ENCODE data around the gene STAT4. TPM values are rescaled to one million over a fixed set of nuclear protein-coding genes. Genes with fewer than 3 reads are reported as not detected.

The STAT4 gene
- polyA plus RNA-seq, result 100 to 1,000 TPM in 1 of 3 donors, 10 to 100 TPM in 2; 80.6 to 143 (median 91.7) TPM

GRCh38 chr2:191150600-191151330, at the start of gene STAT4:
STAT4 (minus strand) TSS chr2:191150994; CDS start chr2:191148203, 2,791 bp downstream.
- peak; percentile 90 for DNase-seq
- Mint-ChIP-seq H3K9me3 (no peaks in the 10 kb centered on the region), H3K4me3 (peak within 1 kb of the TSS; percentile 89 to 98 (median 96))

GRCh38 chr2:191199929-191200512, 49.2 kb upstream of the STAT4 start:
- Mint-ChIP-seq H3K27me3 (ENCODE audit: low read depth in 3 of 3) (no peaks in the 10 kb centered on the region), H3K4me3 (no peak overlapping the region), H3K9me3 (no peaks in the 10 kb centered on the region), H3K27ac (peak overlapping the region in 2 of 6 donors; percentile 29 to 59), H3K4me1 (peaks cover 37 to 45% of the 10 kb centered on the region in 2 donors), H3K36me3 (peaks cover 0 to 28% (median 23%) of the 10 kb centered on the region in 3 donors)
- DNase-seq, result no peak

More at GRCh38 chr2:191150600-191151330, at the start of gene STAT4:
- Mint-ChIP-seq H3K27ac (peak within 1 kb of the TSS; percentile 95 to 99 (median 96)), H3K4me1 (peaks cover 79 to 91% of the 10 kb centered on the region in 2 donors), H3K27me3 (ENCODE audit: low read depth in 3 of 3) (peaks cover 12 to 24% (median 23%) of the 10 kb centered on the region in 3 donors), H3K36me3 (peaks cover 18 to 25% (median 20%) of the 10 kb centered on the region in 3 donors)

- H3K4me1 Mint-ChIP-seq, result peaks cover 37 to 46% of the 10 kb centered on the region in 2 donors
- H3K4me3 Mint-ChIP-seq, result no peak overlapping the region
- H3K27me3 Mint-ChIP-seq (ENCODE audit: low read depth in 3 of 3), result peaks cover 0 to 2% (median 0%) of the 10 kb centered on the region in 3 donors
- H3K9me3 Mint-ChIP-seq, result no peaks in the 10 kb centered on the region
- H3K36me3 Mint-ChIP-seq, result peaks cover 0 to 24% (median 24%) of the 10 kb centered on the region in 3 donors
- H3K27ac Mint-ChIP-seq, result no peak overlapping the region
- no peak for DNase-seq
Observed at GRCh38 chr2:191198271-191198670, 47.5 kb upstream of the STAT4 start.

GRCh38 chr2:191197096-191197495, 46.3 kb upstream of the STAT4 start:
- DNase-seq, result no peak
- H3K4me3 Mint-ChIP-seq, result no peak overlapping the region
- H3K36me3 Mint-ChIP-seq, result peaks cover under 1 to 24% (median 19%) of the 10 kb centered on the region in 3 donors
- H3K27ac Mint-ChIP-seq, result peak overlapping the region in 1 of 6 donors; percentile 55
- H3K4me1 Mint-ChIP-seq, result peaks cover 25 to 39% of the 10 kb centered on the region in 2 donors
- H3K9me3 Mint-ChIP-seq, result no peaks in the 10 kb centered on the region
- peaks cover 0 to 2% (median 0%) of the 10 kb centered on the region in 3 donors for H3K27me3 Mint-ChIP-seq (ENCODE audit: low read depth in 3 of 3)

GRCh38 chr2:191195021-191195420, 44.2 kb upstream of the STAT4 start:
- H3K9me3 Mint-ChIP-seq, result peaks cover 0 to 8% (median 2%) of the 10 kb centered on the region in 6 donors
- peaks cover 16 to 32% of the 10 kb centered on the region in 2 donors for H3K4me1 Mint-ChIP-seq
- peak overlapping the region in 1 of 6 donors; percentile 18 for H3K27ac Mint-ChIP-seq
- peaks cover 12 to 17% (median 12%) of the 10 kb centered on the region in 3 donors for H3K36me3 Mint-ChIP-seq
- H3K4me3 Mint-ChIP-seq, result no peak overlapping the region
- no peak for DNase-seq
- peaks cover 0 to 2% (median 0%) of the 10 kb centered on the region in 3 donors for H3K27me3 Mint-ChIP-seq (ENCODE audit: low read depth in 3 of 3)

- Mint-ChIP-seq H3K4me3 (no peak overlapping the region), H3K4me1 (peaks cover 30 to 54% of the 10 kb centered on the region in 2 donors), H3K9me3 (peaks cover 0 to 8% (median 3%) of the 10 kb centered on the region in 6 donors), H3K27me3 (ENCODE audit: low read depth in 3 of 3) (peaks cover 0 to 2% (median 0%) of the 10 kb centered on the region in 3 donors), H3K36me3 (peaks cover 7 to 12% (median 11%) of the 10 kb centered on the region in 3 donors), H3K27ac (no peak overlapping the region)
- no peak for DNase-seq
Observed at GRCh38 chr2:191190861-191191552, 40.2 kb upstream of the STAT4 start.

- no peak for DNase-seq
- no peak overlapping the region for H3K4me3 Mint-ChIP-seq
- no peak overlapping the region for H3K27ac Mint-ChIP-seq
- H3K4me1 Mint-ChIP-seq, result peaks cover 30 to 54% of the 10 kb centered on the region in 2 donors
- H3K27me3 Mint-ChIP-seq (ENCODE audit: low read depth in 3 of 3), result peaks cover 0 to 2% (median 0%) of the 10 kb centered on the region in 3 donors
- H3K9me3 Mint-ChIP-seq, result peaks cover 0 to 8% (median 3%) of the 10 kb centered on the region in 6 donors
- peaks cover 7 to 12% (median 11%) of the 10 kb centered on the region in 3 donors for H3K36me3 Mint-ChIP-seq
Observed at GRCh38 chr2:191190435-191190834, 39.6 kb upstream of the STAT4 start.

GRCh38 chr2:191189112-191189635, 38.4 kb upstream of the STAT4 start:
- Mint-ChIP-seq H3K4me1 (peaks cover 24 to 44% of the 10 kb centered on the region in 2 donors), H3K36me3 (peaks cover 4 to 12% (median 7%) of the 10 kb centered on the region in 3 donors), H3K27me3 (ENCODE audit: low read depth in 3 of 3) (peaks cover 0 to under 1% (median 0%) of the 10 kb centered on the region in 3 donors), H3K4me3 (peak overlapping the region in 1 of 5 donors; percentile 59), H3K9me3 (peaks cover 0 to 8% (median 3%) of the 10 kb centered on the region in 6 donors), H3K27ac (peak overlapping the region in 4 of 6 donors; percentile 21 to 66 (median 60))
- no peak for DNase-seq

- no peak for DNase-seq
- peaks cover 18 to 39% of the 10 kb centered on the region in 2 donors for H3K4me1 Mint-ChIP-seq
- no peak overlapping the region for H3K4me3 Mint-ChIP-seq
- peak overlapping the region in 1 of 6 donors; percentile 55 for H3K27ac Mint-ChIP-seq
- peaks cover 0 to 8% (median 3%) of the 10 kb centered on the region in 6 donors for H3K9me3 Mint-ChIP-seq
- peaks cover 4 to 12% (median 7%) of the 10 kb centered on the region in 3 donors for H3K36me3 Mint-ChIP-seq
- no peaks in the 10 kb centered on the region for H3K27me3 Mint-ChIP-seq (ENCODE audit: low read depth in 3 of 3)
Observed at GRCh38 chr2:191188550-191189093, 37.8 kb upstream of the STAT4 start.

GRCh38 chr2:191187105-191187829, 36.5 kb upstream of the STAT4 start:
- Mint-ChIP-seq H3K4me3 (no peak overlapping the region), H3K4me1 (peaks cover 16 to 31% of the 10 kb centered on the region in 2 donors), H3K27me3 (ENCODE audit: low read depth in 3 of 3) (no peaks in the 10 kb centered on the region), H3K36me3 (peaks cover 4 to 14% (median 13%) of the 10 kb centered on the region in 3 donors), H3K9me3 (peaks cover 0 to 8% (median 3%) of the 10 kb centered on the region in 6 donors), H3K27ac (no peak overlapping the region)
- no peak for DNase-seq

- Mint-ChIP-seq H3K36me3 (peaks cover 3 to 6% (median 4%) of the 10 kb centered on the region in 3 donors), H3K4me3 (no peak overlapping the region)
Observed at GRCh38 chr2:191184457-191184856, 33.7 kb upstream of the STAT4 start.

GRCh38 chr2:191183516-191183915, 32.7 kb upstream of the STAT4 start:
- Mint-ChIP-seq H3K27me3 (ENCODE audit: low read depth in 3 of 3) (no peaks in the 10 kb centered on the region), H3K4me3 (no peak overlapping the region), H3K4me1 (peaks cover under 1 to 11% of the 10 kb centered on the region in 2 donors), H3K9me3 (no peaks in the 10 kb centered on the region), H3K36me3 (peaks cover 3 to 6% (median 4%) of the 10 kb centered on the region in 3 donors), H3K27ac (no peak overlapping the region)
- no peak for DNase-seq

More at GRCh38 chr2:191184457-191184856, 33.7 kb upstream of the STAT4 start:
- Mint-ChIP-seq H3K27ac (no peak overlapping the region), H3K27me3 (ENCODE audit: low read depth in 3 of 3) (no peaks in the 10 kb centered on the region), H3K9me3 (peaks cover 0 to 2% (median 0%) of the 10 kb centered on the region in 6 donors), H3K4me1 (peaks cover 10 to 16% of the 10 kb centered on the region in 2 donors)
- DNase-seq, result no peak
